Ectodermal cell (in vitro differentiated cells): ENCODE measurements around the gene NGEF.

ENCODE experiments used
- H3K27ac ChIP-seq: 2 replicates; pipeline ENCODE4 v1.7.0; 2013; ENCODE audit warnings: mild to moderate bottlenecking, low read depth, low read length; ENCODE audit not compliant: insufficient read depth, poor library complexity, severe bottlenecking
- H3K27me3 ChIP-seq: 2 replicates; pipeline ENCODE4 v1.7.0; 2013; ENCODE audit warnings: mild to moderate bottlenecking, low read length; ENCODE audit not compliant: insufficient read depth, control insufficient read depth, poor library complexity, severe bottlenecking
- H3K36me3 ChIP-seq: one replicate; pipeline ENCODE4 v1.7.0; 2013; ENCODE audit warnings: low read length; ENCODE audit not compliant: control insufficient read depth, insufficient read depth
- H3K4me1 ChIP-seq: one replicate; pipeline ENCODE4 v1.7.0; 2013; ENCODE audit warnings: low read length; ENCODE audit not compliant: control insufficient read depth, insufficient read depth
- H3K4me3 ChIP-seq: 2 replicates; pipeline ENCODE4 v1.7.0; 2013; ENCODE audit warnings: low read depth, low read length, control low read depth; ENCODE audit not compliant: insufficient read depth
- H3K9me3 ChIP-seq: 2 replicates; pipeline ENCODE4 v1.7.0; 2013; ENCODE audit warnings: mild to moderate bottlenecking, low read length, moderate library complexity; ENCODE audit not compliant: control insufficient read depth
- WGBS, 2 experiments: methylation state at CpG; one replicate each; pipeline ENCODE4 v1.1.7; 2013; ENCODE audit warnings: missing lambda C conversion rate in 2 of 2; 5-methylcytosine and 5-hydroxymethylcytosine counted together

NGEF gene

DNA sequence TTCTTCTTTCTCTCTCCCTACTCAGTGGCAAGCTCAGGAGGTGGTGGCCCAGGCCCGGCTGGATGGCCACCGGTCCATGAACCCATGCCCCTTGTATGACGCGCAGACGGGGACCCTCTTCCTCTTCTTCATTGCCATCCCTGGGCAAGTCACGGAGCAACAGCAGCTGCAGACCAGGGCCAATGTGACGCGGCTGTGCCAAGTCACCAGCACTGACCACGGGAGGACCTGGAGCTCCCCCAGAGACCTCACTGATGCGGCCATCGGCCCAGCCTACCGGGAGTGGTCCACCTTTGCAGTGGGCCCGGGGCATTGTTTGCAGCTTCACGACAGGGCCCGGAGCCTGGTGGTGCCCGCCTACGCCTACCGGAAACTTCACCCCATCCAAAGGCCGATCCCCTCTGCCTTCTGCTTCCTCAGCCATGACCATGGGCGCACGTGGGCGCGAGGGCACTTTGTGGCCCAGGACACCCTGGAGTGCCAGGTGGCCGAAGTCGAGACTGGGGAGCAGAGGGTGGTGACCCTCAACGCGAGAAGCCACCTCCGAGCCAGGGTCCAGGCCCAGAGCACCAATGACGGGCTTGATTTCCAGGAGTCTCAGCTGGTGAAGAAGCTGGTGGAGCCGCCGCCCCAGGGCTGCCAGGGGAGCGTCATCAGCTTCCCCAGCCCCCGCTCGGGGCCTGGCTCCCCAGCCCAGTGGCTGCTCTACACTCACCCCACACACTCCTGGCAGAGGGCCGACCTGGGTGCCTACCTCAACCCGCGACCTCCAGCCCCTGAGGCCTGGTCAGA lies 21.2 kb upstream of the NGEF start:
- H3K9me3 ChIP-seq = no peaks in the 10 kb centered on the region
- no peak overlapping the region for H3K4me3 ChIP-seq
- no peak overlapping the region for H3K27ac ChIP-seq
- peaks cover 9% of the 10 kb centered on the region for H3K4me1 ChIP-seq
- H3K36me3 ChIP-seq = no peaks in the 10 kb centered on the region
- 91 to 93% methylated on average over 37 of the region's 37 CpGs for WGBS, 2 experiments
- H3K27me3 ChIP-seq = no peaks in the 10 kb centered on the region

DNA sequence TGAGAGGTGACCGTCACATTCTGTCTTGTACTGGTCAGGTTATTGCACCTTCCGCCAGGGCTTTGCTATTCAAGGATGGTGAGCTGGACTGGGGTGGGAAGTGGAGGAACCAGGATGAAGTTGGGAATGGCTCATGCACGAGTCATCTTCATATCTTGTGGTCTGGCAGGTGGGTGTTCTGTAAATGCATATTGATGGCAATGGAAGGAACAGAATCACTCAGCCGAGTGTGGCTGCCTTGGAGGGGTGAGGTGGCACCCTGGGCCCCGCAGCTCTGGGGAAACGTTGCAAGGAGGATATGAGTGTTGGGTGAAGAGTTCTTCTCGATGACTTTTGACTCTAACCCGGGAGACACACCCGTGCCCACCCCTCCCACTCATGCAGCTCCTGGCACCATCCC lies 20.6 kb upstream of the NGEF start:
- Histone ChIP-seq H3K4me3 (no peak overlapping the region), H3K4me1 (peaks cover 9% of the 10 kb centered on the region), H3K27me3 (no peaks in the 10 kb centered on the region), H3K9me3 (no peaks in the 10 kb centered on the region), H3K36me3 (no peaks in the 10 kb centered on the region), H3K27ac (no peak overlapping the region)
- 94 to 95% methylated on average over 9 of the region's 9 CpGs for WGBS, 2 experiments

DNA sequence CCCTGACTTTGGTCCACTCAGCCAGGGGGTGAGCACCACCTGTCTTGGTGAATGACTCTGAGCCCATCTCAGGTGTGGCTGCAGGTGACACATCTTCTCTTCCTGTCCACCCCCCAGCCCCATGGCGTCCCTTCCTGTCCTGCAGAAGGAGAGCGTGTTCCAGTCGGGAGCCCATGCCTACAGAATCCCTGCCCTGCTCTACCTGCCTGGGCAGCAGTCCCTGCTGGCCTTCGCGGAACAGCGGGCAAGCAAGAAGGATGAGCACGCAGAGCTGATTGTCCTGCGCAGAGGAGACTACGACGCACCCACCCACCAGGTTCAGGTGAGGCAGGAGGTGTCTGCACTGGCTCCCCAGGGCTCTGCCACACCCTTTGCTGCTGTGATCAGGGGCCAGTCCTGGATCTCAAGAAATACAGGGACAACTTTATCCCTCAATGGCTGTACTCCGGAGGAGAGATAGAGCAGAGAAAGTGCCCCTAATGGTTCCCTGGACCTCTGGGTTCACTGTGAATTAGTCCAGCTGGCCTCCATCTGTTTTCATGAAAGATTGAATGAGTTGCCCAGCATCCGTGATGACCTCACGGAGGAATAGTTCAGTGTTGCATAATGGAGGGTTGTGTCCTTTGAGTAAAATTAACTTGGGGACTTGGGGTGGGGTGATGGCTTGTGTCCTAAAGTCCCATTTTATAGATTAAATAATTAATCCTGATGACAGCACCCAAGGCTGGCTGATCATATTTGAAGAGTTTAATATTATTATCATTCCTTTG lies 19.7 kb upstream of the NGEF start, which contains the start of gene NEU2:
Gene NEU2, plus strand, starts transcription at position 122 of the 770 bp plus-strand sequence. Its CDS starts 0 bp downstream, at position 122.
- Histone ChIP-seq H3K27me3 (no peaks in the 10 kb centered on the region), H3K36me3 (no peaks in the 10 kb centered on the region), H3K9me3 (no peaks in the 10 kb centered on the region), H3K4me3 (no peak within 1 kb of the TSS), H3K4me1 (peaks cover 9% of the 10 kb centered on the region), H3K27ac (no peak within 1 kb of the TSS)
- WGBS, 2 experiments = 95 to 96% methylated on average over 13 of the region's 13 CpGs

DNA sequence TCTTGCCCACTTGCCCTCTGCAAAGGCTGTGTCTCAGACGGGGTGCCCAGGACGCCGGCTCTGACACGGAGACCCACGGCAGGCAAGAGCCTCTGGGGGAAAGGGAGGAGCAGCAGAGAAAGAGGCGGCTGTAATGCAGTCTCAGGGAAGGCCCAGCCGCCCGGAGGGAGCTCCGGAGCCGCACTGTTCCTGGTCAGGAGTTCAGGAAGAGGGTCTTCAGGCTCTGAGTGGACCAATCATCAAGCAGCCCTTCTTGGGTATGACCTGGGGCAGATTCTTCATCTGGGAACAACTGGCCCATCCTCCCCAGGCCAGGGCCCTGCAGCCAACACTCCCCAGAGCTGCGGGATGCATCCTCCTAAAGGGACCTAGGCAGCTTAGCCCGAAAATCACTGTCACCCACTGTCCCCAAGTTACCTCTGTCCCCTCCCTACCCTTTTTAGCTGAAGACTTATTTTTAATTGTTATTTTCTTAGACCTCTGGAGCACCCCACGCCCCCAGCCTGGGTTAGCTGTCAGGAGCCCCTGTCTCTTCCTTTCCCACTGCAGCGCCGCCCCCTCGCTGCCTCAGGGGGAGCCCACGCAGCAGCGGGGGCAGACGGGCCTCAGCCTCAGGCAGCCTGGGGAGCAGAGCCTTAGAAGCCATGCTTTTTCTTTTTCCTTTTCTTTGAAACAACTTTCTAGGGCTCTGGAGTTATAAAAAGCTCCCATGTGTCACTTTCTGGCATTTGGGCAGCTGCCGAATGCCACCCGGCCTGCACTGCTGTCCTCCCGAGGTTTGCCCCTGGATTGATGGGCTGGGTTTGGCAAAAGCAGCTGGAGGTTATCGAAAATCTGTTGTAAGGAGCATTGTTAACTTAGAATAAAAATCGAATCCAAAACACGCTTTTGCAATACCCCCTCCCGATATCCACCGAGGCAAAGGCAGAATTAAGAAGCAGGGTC lies 18.8 kb upstream of the NGEF start:
- Histone ChIP-seq H3K9me3 (no peaks in the 10 kb centered on the region), H3K27me3 (no peaks in the 10 kb centered on the region), H3K4me1 (peaks cover 9% of the 10 kb centered on the region), H3K36me3 (no peaks in the 10 kb centered on the region), H3K27ac (no peak overlapping the region), H3K4me3 (no peak overlapping the region)
- 76% methylated on average over 27 of the region's 27 CpGs for whole genome bisulfite sequencing, 2 experiments

- Histone ChIP-seq H3K36me3 (no peaks in the 10 kb centered on the region), H3K4me1 (peaks cover 9% of the 10 kb centered on the region), H3K4me3 (no peak overlapping the region), H3K27me3 (no peaks in the 10 kb centered on the region), H3K27ac (no peak overlapping the region), H3K9me3 (no peaks in the 10 kb centered on the region)
- WGBS, 2 experiments = 93 to 95% methylated on average over 8 of the region's 9 CpGs
These were observed 16.3 kb upstream of the NGEF start for GRCh38 chr2:233029321-233029720.

DNA sequence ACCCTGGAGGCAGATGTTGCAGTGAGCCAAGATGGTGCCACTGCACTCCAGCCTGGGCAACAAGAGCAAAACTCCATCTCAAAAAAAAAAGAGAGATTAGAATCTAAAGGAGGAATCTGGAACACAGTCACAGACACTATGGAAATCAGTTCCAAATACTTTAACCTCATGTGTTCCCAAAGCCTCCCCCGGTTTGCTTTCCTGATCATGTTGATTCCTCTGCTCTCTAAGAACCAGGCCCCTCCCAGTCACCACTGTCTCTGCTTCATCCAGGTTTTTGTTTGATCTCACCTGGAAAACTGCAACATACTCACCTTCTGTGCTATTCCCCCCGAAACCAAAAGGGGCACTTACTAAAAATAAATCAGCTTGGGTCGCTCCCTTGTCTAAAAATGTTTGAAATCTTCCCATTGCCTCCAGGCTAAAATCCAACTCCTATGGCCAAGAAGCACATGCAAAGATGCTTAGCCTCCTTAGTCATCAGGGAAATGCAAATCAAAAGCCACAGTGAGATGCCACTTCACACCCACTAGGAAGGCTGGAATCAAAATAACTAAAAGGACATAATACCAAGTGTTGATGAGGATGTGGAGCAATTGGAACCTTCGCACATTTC lies 13.2 kb upstream of the NGEF start:
- Histone ChIP-seq H3K36me3 (no peaks in the 10 kb centered on the region), H3K27ac (no peak overlapping the region), H3K9me3 (no peaks in the 10 kb centered on the region), H3K4me1 (peaks cover under 1% of the 10 kb centered on the region), H3K4me3 (no peak overlapping the region), H3K27me3 (no peaks in the 10 kb centered on the region)
- 74 to 83% methylated on average over 4 of the region's 4 CpGs for WGBS, 2 experiments

DNA sequence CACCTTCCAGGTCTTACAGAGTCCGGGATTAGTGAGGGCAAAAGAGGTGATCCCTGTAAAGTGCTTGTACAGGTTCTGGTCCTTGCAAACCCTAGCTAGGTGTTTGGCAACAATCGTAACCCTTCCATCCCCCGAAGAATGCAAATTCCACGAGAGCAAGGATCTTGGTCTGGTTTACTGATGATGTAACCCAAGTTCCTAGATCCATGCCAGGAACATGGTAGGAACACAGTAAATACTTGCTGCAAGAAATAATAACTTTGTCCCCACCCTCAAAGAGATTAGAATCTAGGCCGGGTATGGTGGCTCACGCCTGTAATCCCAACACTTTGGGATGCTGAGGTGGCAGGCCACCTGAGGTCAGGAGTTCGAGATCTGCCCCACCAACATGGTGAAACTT lies 12.7 kb upstream of the NGEF start:
- 85 to 88% methylated on average over 7 of the region's 7 CpGs for WGBS, 2 experiments
- Histone ChIP-seq H3K4me3 (no peak overlapping the region), H3K9me3 (no peaks in the 10 kb centered on the region), H3K36me3 (no peaks in the 10 kb centered on the region), H3K27ac (no peak overlapping the region), H3K4me1 (no peaks in the 10 kb centered on the region), H3K27me3 (no peaks in the 10 kb centered on the region)

- H3K27me3 ChIP-seq = no peaks in the 10 kb centered on the region
- H3K36me3 ChIP-seq = no peaks in the 10 kb centered on the region
- WGBS, 2 experiments = 93% methylated on average over 14 of the region's 14 CpGs
- no peak overlapping the region for H3K4me3 ChIP-seq
- H3K4me1 ChIP-seq = no peaks in the 10 kb centered on the region
- H3K9me3 ChIP-seq = no peaks in the 10 kb centered on the region
- H3K27ac ChIP-seq = no peak overlapping the region
These were observed 10.8 kb upstream of the NGEF start for GRCh38 chr2:233023761-233024410.

DNA sequence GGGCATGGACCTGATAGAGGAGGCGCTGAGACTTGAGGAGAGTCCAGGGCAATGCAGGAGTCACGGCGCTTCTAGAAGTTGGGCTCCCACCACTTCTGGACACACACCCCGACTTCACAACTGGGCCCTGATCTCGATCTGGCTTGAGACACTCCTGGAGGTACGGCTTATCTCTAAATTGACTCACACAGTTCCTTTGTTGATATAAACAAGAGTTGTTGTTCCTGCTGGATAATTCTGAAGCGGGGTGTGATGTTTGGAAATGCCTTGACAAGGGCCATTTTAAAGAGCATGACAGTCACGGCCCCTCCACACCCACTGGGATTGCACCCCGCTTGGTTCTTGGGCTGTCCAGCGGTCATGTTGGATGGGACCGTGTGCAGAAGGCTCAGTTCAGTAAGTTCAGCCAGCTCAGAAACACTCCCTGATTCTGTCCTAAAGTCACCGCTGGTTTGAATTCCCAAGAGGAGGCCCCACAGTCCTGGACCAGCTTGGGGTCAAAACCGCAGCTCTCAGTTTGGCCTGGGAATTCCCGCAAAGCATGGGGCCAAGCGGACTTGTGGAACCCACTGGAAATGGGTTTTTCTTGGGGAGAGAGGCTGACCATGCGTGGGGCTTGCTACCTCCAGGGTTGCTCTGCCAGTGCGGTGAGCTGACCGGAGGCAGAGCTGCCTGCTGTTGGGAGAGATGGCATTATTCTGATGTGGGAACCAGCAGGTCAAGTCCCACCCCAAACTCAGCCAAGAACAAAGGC lies 10.1 kb upstream of the NGEF start:
- H3K27ac ChIP-seq = no peak overlapping the region
- no peaks in the 10 kb centered on the region for H3K4me1 ChIP-seq
- 93 to 95% methylated on average over 18 of the region's 18 CpGs for whole genome bisulfite sequencing, 2 experiments
- H3K9me3 ChIP-seq = no peaks in the 10 kb centered on the region
- no peaks in the 10 kb centered on the region for H3K36me3 ChIP-seq
- no peaks in the 10 kb centered on the region for H3K27me3 ChIP-seq
- no peak overlapping the region for H3K4me3 ChIP-seq
